ENCODE measurements around the gene EPB41L5.

DNA sequence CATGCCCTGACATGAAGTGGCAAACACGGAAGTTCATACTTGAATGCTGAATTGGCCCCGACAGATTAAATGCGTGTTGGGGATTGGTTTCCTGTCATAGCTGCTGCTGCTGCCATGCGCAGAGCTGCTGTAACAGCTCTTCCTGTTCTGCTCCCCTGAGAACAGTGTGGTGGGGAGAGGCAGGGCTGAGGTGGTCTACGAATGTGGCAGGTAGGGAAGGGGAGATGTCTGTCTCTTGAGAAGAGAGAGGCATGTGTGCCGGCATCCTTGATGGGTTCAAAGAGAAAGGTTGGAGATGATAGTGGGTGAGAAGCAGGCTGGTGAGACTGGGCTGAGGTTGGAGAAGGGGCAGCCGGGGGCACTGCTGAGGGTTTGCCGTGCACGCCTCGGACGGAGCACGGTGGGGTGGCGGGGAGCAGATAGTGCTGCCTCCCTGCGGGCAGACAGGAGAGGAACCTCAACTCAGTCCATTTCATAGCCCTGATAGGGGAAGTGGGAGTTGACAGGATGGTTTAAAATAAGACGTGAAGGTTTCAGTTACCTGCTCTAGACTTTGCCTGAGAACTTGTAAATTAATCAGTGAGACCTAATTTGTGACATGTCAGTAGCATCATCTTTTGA lies 164.2 kb downstream of the EPB41L5 start:
- no peak for TF ChIP-seq CTCF (IDR thresholded peaks at IDR 0.05)
- no peak for TF ChIP-seq POLR2A (IDR thresholded peaks at IDR 0.05)
- TF ChIP-seq EP300 (IDR thresholded peaks at IDR 0.05): no peak

All from ovary (tissue), 3 donors.